DMS153 treated with DMSO at 0.1 percent for 48 hours (cell line): ENCODE data around the gene DNAH8.

Experiments
- DNase-seq: peaks from one replicate; lab custom pipeline; 2025; ENCODE audit not compliant: unreplicated experiment; lab: John Stamatoyannopoulos, UW

DNAH8 gene

DNA sequence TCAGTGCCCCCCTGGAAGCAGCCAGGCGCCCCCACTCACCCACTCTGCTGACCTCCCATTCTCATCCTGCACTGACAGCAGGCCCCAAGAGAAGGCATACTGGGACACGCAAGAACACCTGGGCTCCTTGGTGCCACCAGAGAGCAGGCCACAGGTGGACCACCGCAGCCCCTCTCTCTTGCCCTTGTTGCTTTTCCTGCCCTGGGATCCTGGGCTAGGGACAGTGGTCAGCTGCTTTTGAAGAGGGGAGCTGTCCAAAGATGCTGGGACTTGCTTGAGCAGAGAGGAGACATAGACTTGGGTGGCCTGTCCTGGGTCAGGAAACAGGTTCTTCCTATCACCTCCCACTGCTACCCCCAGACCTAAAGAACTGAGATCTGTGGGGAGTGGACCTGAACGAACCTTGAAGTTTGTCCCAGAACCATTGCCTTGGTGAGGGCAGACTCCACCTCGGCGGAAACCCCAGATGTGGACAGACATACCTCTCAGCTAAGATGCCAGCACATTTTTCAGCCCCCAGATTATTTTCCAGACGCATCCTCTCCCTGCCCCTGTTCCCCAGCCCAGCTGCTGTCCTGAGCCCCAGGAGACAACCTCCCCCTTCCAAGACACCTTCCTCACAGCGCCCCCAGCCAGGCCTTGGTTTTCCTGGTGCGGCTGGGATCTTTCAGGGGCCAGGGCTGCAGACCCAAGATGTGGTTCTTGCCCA is 334.6 kb downstream of the DNAH8 start:
- DNase-seq, result no peak

GRCh38 chr6:39050453-39051112 is 335.5 kb downstream of the DNAH8 start:
- DNase-seq, result no peak

- DNase-seq, result no peak
These were observed 336.4 kb downstream of the DNAH8 start for GRCh38 chr6:39051399-39052122.

- no peak for DNase-seq
These were observed 338.0 kb downstream of the DNAH8 start for GRCh38 chr6:39053016-39053624.

GRCh38 chr6:39053854-39054576 is 338.9 kb downstream of the DNAH8 start:
- no peak for DNase-seq

GRCh38 chr6:39054577-39055142 is 339.5 kb downstream of the DNAH8 start:
- DNase-seq, result no peak

DNA sequence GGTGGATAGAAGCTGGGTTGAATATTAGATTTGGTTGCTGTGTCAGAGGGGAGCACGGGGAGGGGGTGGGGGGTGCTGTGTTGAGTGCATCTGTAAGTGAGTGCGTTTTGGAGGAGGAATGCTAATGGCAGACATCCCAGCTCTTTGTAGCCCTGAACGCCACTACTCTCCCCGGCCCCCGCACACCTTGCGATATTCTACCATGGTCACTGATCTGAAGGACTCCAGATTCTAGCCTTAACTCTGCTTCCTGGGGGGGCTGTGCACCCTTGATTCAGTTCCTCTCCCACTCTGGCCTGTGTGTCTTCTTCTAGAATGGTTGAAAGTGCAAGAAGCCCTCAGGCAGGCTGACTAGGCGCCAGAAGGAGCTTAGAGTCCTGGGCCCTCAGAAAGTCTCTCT is 340.6 kb downstream of the DNAH8 start:
- DNase-seq, result no peak

GRCh38 chr6:39056191-39056590 is 341.1 kb downstream of the DNAH8 start:
- DNase-seq, result no peak

GRCh38 chr6:39056681-39057080 is 341.6 kb downstream of the DNAH8 start:
- no peak for DNase-seq

DNA sequence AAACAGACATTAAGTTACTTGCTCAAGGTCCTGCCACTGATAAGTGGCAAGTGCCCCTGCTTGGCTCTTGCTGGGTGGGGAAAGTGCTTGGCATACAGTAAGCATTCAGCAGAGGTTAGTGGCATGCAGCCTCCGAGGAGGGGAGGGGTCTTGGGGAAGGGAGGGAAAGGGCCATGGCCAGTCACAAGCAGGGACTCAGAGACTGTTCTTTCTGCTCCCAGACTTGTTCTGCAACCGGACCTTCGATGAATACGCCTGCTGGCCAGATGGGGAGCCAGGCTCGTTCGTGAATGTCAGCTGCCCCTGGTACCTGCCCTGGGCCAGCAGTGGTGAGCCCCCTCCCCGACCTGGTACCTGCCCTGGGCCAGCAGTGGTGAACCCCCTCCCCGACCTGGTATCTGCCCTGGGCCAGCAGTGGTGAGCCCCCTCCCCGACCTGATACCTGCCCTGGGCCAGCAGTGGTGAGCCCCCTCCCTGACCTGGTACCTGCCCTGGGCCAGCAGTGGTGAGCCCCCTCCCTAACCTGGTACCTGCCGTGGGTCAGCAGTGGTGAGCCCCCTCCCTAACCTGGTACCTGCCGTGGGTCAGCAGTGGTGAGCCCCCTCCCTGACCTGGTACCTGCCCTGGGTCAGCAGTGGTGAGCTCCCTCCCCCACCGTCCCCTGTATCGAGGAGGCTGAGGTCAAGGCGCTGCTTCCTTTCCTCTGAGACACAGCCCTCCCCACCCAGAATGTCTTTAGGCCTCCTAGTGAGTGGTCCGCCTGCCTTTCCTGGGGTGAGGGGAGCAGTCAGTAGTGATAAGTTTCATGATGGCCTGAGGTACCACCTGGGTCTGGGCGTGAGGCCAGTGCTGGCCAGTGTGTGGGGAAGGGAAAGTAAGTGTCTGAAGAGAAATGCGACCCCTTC is 342.4 kb downstream of the DNAH8 start:
- no peak for DNase-seq

DNA sequence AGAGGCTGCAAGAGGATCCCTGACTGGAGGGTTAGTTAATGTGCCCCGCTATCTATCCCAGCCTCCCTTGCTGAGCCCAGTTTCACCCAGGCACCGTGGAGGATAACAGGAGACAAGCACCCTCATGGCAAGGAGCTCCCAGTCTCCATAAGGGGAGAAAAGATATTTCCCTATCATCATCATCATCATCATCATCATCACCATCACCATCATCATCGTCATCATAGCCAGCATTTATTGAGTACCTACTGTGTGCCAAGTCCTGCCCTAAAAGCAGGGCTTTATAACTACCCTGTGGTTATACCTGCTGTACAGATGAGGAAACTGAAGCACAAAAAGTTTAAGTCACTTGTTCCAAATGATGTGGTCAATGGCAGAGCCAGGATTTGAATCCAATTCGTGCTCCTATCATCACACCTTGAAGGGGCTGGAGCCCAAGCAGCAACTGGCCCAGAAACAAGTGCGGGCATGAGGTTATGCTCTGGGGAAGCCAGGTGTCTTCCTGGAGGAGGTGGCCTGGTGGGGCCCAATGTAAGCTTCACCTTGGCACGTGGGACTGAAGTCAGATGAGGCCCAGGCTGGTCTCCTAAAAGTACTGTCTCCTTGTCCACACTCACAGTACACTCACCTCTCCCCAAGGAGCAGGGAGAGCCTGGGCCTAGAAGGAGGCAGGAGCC is 343.5 kb downstream of the DNAH8 start:
- DNase-seq, result no peak

GRCh38 chr6:39059496-39060310 is 344.6 kb downstream of the DNAH8 start:
- DNase-seq, result peak; percentile 38

- no peak for DNase-seq
These were observed 345.5 kb downstream of the DNAH8 start for GRCh38 chr6:39060467-39061160.

DNA sequence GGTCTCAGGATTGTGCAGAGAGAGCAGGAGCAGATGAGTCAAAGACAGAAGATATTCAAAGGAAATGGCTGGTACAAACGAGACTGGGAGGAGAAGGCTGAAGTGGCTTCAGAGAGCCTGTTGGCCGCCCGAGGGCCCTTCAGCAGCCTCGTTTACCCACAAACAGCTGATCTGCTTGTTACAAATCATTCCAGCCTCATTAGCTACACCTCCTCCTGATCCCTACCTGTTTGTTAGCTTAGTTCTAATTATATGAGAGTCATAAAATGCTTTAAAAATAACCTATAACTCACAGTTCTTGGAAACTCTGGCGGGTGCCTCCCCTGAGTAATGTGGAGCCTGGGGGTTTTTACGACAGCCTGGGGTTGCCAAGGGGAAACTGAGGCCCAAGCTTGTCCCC is 346.1 kb downstream of the DNAH8 start:
- DNase-seq, result no peak

DNA sequence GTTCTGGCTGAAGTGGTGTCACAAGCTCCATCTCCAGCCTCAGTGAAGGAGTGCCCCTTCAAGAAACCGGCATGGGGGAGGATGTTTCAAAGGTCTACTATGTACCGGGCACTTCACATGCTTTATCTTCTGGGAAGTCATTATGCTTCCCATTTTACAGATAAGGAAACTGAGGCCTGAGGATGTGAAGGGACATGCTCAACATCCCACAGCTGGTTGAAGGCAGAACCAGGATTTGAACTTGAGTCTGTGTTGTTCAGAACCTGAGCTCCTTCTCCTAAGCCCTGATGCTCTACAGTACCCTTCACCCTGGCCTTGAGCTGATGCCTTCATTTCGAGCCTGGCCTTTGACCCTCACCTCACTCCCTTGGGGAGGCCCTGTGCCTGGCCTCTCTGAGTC is 346.5 kb downstream of the DNAH8 start:
- DNase-seq, result no peak

DNA sequence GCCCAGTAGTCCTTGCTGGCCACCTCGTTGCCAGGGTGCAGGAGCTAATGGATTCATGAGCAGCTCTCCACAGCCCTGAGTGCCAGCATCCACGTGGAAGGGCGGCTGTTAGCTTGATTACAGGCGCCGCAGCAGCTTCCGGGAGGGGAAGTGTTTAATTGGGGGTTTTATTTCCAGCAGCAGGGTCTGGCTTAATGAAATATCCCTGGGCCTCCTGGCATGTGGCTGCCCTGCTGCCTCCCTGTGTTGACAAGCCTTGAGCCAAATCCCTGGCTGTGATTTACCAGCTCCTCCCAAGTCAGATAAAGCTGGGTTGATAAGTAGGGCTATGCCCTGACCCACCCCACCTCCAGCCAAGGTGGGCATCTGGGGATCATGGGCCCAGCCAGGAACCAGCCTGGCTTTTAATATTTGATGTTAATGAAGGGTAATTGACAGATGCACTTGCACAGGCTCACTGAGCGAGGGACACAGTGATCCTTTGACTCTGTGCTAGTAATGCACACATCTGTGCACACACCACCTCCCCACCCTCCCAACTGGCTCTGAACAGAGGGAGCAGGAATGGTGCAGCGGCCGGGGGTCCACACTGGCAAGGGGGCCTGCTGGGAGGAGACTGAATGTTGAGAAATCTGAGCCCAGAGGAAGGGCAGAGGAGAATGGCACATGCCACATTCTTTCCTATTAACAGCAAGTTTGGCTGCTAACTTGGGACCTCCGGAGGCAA is 347.1 kb downstream of the DNAH8 start:
- DNase-seq, result no peak

DNA sequence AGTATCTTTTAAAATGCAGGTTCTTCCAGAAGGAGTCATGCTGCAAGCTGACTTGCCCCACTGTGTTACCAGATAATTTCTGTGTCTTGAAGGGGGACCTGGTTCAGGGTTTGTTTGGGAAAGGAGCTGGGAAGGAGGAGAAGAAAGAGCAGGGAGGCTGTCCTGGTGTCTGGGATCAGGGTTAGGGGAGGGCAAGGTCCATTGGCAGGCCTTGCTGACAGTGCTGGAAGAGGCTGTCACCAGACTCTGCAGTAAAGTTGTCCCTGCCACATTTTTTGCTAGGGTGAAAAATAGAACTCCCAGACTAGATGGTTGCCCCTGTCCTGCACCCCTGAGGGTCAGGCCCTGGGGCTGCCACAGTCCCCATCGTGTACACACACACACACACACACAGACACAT is 348.4 kb downstream of the DNAH8 start:
- no peak for DNase-seq
